GM21723 (cell line): ENCODE data around the gene TBC1D9.

ENCODE experiments used
- ATAC-seq: cut with Tn5 transposase; IDR thresholded peaks from one replicate; pipeline ENCODE4 v1.9.1; 2021; ENCODE audit warnings: mild to moderate bottlenecking, moderate library complexity; ENCODE audit not compliant: unreplicated experiment

Gene TBC1D9

DNA sequence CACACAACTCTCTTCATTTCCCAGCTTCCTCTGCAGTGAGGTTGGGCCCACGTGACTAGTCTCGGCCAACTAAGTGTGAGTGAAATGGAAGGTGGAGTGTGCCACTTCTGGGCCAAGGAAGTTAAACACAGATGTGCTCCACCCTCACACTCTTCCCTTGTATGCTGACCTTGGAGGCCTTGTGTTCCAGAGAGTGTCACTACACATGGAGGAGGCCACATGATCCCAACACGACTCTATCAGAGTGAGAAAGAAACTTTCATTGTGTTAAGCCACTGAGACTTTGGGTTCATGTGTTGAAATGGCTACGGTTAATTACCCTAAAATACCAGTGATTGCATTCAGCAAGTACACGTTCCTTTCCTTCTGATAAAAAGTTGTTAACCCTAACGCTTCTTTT lies 55.1 kb downstream of the TBC1D9 start:
- no peak for ATAC-seq

DNA sequence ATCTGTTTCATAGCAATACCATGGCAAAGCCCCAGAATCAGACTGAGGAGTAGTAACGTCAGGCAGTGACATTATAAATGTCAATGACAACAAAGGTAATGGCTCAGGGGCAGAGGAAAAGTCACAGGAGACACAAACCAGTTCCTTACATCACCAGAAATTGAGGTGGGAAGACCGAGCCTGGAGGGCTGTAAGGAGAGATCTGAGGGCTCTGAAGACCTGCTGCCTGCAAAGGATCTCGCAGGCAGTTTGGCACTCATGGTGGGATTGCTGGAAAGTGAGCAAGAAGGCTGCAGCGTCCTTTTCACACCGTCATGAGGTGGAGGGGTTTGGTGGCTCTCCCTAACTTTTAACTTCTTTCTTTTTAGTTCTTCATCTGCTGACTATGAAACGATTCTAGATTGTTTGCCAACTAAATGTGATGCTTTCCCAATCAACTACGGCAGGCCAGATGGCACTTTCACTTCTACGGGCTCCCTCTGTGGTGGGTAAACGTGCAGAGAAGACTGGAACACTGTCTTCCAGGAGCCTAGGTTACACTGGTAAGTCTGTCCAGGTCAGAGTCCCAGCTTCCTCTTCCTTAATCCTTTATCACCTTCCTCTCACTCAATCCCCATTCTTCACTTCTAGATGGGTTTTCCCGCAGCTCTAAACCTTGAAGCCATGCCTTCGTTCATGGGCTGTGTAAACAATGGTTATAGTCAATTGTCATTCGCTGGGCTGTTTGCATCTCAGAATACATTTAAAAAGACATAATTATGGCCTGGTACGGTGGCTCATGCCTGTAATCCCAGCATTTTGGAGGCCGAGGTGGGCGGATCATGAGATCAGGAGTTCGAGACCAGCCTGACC lies 58.2 kb downstream of the TBC1D9 start:
- ATAC-seq: no peak

DNA sequence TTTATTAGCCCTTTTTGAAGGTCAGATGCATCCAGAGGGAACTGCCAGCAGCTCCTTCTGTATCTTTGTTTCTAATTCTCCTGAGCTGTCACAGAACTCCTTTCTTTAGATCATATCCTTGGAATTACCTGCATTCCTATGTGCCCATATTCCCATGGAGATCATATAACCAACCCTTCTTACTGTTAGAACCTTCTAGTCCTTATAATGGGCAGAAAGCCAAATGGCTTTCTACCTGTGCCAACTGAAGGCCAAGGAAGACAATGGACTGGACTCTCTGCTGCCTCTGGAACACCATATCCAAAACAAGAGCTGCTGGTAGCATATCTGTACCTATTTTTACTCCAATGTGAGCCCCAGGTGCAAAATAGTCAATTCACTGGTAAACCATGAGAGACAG lies 60.7 kb downstream of the TBC1D9 start:
- ATAC-seq: no peak

GRCh38 chr4:140693562-140693961 lies 62.6 kb downstream of the TBC1D9 start:
- no peak for ATAC-seq

DNA sequence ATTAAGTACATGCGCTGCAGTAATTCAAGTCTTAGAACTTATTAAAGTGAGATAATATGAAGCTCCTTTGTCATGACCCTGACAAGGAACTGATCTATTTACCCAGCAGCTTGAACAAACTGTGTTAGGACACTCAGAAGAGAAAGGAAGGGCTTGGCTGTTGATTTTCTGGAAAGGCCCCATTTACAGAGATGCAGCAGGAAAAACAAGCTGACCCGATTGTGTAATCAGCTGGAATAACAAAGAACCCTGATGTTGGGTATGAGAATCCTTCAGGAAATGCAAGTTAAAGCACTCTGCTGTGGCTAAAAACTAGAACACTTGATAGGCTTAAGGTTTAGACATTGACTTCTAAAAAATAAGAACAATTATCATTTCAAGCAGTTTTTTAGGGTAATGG lies 64.8 kb downstream of the TBC1D9 start:
- ATAC-seq: no peak

DNA sequence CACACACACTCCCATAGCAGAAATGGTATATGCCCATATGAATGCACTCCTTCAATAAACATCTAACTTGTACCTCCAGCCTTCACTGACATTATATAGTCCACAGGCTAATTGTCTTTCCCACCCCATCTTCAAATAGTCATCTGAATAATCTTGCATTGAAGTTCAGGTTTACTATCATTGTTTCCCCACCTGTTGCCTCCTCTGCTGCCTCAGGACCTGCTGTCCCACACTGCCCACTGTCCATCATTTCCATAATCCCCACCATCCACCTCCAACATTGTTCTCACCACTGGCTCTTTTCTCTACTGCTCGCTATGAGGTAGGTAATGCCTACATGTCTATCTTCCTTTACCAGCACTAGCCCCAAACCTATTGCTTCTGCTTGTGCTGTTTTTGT lies 66.1 kb downstream of the TBC1D9 start:
- no peak for ATAC-seq

- ATAC-seq: no peak
Measured at GRCh38 chr4:140689623-140690022, 66.6 kb downstream of the TBC1D9 start.

DNA sequence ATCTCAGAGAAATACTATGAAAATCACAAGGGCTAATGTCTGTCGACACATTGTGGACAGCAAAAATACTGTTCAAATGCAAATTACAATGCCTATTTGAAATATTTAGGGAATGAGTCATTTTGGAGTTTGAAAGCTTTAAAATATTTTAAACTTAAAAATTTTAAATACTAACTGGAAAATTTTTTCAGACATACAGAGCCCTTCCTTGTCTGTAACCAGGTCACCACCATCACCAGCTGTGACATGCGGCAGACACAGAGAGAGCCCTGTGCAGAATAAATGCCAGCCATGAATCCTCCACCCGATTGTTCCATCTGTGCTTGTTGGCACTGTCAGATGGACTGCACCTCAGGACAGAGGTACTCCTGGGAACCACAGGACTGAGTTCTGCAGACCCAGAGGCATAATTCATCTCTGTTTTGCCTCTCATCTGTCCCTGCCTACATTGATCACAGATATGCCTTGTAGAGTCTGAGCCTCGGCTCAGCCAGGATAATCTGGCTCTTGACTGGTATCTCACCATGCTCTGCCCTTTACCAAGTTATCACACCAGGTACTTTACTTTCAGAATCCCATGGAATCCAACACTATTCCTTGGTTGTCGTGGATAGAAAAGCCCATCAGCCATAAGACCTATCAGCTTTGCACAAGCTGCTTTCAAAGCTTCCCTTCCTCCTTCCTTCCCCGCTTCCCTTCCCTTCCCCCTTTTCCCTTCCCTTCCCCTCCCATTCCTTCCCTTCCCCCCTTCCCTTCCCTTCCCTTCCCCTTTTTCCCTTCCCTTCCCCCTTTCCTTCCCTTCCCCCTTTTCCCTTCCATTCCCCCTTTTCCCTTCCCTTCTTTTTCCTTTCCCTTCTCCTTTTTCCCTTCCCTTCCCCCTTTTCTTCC lies 67.2 kb downstream of the TBC1D9 start:
- no peak for ATAC-seq

DNA sequence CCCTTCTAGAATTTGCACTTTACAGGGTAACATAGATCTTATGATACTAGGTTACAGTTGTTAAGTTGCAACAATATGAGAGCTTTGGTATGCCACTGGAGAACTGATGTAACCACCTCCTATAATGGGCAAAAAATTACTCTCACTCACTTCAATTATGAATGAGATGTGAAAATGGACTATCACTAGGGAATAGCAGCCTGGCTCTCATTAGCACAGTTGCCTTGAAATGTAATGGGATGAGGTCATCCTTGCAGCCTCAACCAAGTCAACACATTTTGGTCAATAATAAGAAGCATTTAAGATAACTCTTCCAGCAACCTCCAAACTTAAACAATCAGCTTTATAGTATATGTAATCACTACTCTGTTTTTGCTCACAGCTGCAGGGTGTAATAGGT lies 69.4 kb downstream of the TBC1D9 start:
- no peak for ATAC-seq

GRCh38 chr4:140684314-140684713 lies 71.9 kb downstream of the TBC1D9 start:
- no peak for ATAC-seq

- ATAC-seq: no peak
Measured at GRCh38 chr4:140681201-140681600, 75.0 kb downstream of the TBC1D9 start.

GRCh38 chr4:140680686-140681085 lies 75.5 kb downstream of the TBC1D9 start:
- ATAC-seq: no peak

DNA sequence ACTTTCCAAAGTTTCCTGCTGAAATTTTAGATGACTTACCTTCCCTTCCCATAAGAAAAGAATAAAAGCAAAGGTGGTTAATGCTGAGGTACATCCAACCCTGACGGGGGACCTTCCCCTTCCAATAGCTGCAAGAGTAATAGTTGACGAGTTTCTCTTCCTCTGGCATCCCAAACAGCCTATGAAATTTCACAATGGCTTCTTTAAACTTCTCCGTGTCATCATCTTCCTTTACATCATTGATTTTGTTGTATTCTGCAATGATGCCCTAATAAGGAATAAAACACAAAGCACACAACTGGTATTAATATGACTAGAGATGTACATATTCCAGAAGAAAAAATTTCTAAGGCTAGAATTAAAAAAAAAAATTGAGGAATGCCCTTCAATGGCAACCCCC lies 76.6 kb downstream of the TBC1D9 start:
- no peak for ATAC-seq

GRCh38 chr4:140675599-140676231 lies 80.5 kb downstream of the TBC1D9 start:
- ATAC-seq: no peak

- no peak for ATAC-seq
Measured at GRCh38 chr4:140673729-140674128, 82.5 kb downstream of the TBC1D9 start.

DNA sequence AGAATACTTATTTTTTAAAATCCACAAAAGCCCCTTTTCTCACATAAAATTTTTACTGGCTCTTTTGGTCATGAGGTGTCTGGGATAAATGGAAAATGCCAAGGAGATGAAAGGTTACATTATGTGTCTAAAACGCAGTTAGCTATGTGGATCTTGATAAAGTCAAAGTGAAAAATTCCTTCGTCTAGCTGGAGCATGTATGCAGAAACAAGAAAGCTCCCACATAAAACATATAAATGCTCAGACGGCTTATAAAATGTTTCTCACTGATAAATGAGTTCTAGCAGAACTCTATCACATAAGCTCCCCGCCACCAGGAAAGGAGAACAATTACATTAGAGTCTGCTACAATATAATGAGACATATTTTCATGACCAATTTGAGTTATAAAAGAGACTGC lies 83.8 kb downstream of the TBC1D9 start:
- no peak for ATAC-seq

- ATAC-seq: no peak
Measured at GRCh38 chr4:140668111-140668510, 88.1 kb downstream of the TBC1D9 start.

DNA sequence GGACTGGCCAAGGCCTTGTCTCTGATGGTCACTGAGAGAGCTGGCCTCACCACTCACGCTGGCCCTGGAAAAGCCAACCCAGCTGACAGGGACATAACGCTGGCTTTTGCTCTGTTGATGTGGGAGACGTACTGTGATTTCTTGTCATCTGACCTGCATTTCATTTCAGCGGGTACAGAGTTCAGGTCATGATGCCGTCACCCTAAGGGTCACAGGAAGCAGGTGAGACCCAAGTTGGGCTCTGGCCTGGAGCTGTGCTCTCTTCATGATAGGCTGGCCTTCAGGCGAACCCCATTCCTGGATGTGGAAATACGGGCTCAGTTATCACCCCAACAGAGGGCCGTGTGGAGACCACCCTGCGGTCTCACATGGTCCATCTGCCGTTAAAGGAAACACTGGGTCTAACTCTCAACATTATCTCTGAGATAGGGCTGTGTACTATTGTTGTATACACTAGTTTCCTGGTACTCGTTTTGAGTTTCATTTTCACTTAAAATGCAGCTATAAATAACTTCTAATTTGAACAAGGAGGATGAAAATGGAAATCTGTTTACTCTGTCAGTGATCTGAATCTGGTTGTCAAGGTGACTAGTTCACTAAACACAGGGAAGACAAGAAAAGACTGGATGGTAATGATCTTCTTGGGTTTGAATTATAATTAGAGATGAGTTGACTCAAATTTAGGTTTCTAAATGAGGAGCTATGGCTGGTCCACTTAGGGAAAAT lies 89.1 kb downstream of the TBC1D9 start:
- ATAC-seq: no peak

- no peak for ATAC-seq
Measured at GRCh38 chr4:140662082-140662869, 93.9 kb downstream of the TBC1D9 start.

DNA sequence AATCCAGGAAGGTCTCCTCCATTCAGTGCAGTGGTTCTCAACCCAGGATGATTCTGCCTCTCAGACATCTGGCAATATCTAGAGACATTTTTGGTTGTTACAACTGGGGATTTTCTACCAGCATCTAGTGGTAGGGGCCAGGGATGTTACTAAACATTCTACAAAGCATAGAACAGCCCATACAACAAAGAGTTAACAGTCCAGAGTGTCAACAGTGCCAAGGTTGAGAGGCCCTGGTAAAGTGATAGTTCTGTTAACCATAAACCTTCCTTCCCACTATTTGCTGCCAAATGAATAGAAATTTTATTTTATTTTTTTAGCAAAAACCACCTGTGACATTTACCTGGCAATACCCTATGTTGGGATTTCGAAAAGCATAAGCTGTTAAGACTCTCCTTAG lies 94.6 kb downstream of the TBC1D9 start:
- no peak for ATAC-seq
